HFFc6 (cell line): ENCODE data around the gene GNE. TPM values are rescaled to one million over a fixed set of nuclear protein-coding genes. Genes with fewer than 3 reads are reported as not detected.
"Not testable (repeated sequence)": the region's sequence is repeated elsewhere in the genome, so short reads cannot be mapped to it uniquely, and the experiment has no call there.

ENCODE experiments used
- DNase-seq: peaks from one replicate; pipeline ENCODE4 v3.0.0-alpha.2; 2018
- H3K27ac Mint-ChIP-seq: 2 replicates; pipeline ENCODE4 v1.8.0; 2020; ENCODE audit warnings: mild to moderate bottlenecking, mixed read lengths
- H3K27me3 Mint-ChIP-seq: 2 replicates; pipeline ENCODE4 v1.8.0; 2021; ENCODE audit warnings: mild to moderate bottlenecking, moderate library complexity, mixed read lengths; ENCODE audit not compliant: insufficient read depth
- H3K36me3 Mint-ChIP-seq: 2 replicates; pipeline ENCODE4 v1.8.0; 2021; ENCODE audit warnings: low read depth, mixed read lengths
- H3K4me1 Mint-ChIP-seq: 2 replicates; pipeline ENCODE4 v1.8.0; 2020; ENCODE audit warnings: low read depth, mixed read lengths
- H3K4me3 Mint-ChIP-seq: 2 replicates; pipeline ENCODE4 v1.8.0; 2020; ENCODE audit warnings: mild to moderate bottlenecking, moderate library complexity, mixed read lengths
- H3K9me3 Mint-ChIP-seq: 2 replicates; pipeline ENCODE4 v1.8.0; 2020; ENCODE audit warnings: mild to moderate bottlenecking, mixed read lengths
- total RNA-seq, 6 experiments: library from RNA; stranded (reverse); fragmentation: NEBNext Ultra II Directional; extraction: Animal tissue kit (Norgen Biotek cat#: 25700); gene quantifications; 2 replicates in 1 of 6; 3 replicates in 5 of 6; pipeline ENCODE4 v1.2.3, GENCODE V29; 2021
- TF ChIP-seq, protein P1 (sequence below): fragments of 200-600 bp; sonication (generic); IDR thresholded peaks from 2 replicates; pipeline ENCODE4 v1.5.0; 2021; ENCODE audit warnings: antibody characterized with exemption, mild to moderate bottlenecking

The GNE gene
- total RNA-seq, 6 experiments from 2014 or later, result 15.8 to 18.9 (median 17.8) TPM

DNA sequence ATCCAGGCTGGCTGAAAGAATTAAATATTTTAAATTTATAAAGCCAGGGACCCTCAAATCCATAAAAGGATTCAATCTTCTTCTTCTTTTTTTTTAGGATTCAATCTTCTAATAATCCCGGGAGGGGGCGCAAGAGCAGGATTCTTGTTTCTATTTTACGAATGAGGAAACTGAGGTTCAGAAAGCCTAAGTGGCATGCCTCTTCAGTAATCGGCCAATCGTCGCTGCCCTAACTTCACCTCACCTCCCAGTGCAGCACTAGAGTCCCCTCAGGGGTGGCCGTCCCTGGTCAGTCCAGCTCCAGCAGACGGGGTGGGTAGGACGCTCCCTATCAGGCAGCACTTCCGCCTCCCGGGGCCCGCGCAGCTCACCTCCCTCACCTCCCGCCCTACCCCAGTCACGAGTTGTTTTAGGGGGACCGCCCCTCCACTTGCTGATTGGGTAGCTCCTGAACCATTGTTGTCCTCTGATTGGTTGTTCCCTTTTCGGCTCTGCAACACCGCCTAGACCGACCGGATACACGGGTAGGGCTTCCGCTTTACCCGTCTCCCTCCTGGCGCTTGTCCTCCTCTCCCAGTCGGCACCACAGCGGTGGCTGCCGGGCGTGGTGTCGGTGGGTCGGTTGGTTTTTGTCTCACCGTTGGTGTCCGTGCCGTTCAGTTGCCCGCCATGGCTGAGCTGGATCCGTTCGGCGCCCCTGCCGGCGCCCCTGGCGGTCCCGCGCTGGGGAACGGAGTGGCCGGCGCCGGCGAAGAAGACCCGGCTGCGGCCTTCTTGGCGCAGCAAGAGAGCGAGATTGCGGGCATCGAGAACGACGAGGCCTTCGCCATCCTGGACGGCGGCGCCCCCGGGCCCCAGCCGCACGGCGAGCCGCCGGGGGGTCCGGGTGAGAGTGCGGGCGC, 67.6 kb downstream of the GNE start, which contains the start of gene CLTA:
TSS of gene CLTA (plus strand) at position 534 of the 902 bp plus-strand sequence. CDS start at position 670, 136 bp downstream.
- peak; percentile 98 for DNase-seq
- Mint-ChIP-seq H3K36me3 (peaks cover 21% of the 10 kb centered on the region), H3K9me3 (no peaks in the 10 kb centered on the region), H3K4me1 (peaks cover 74% of the 10 kb centered on the region), H3K27me3 (peaks cover 3% of the 10 kb centered on the region; the same call in 1 of the 2 replicates), H3K4me3 (peak within 1 kb of the TSS; percentile 99), H3K27ac (peak within 1 kb of the TSS; percentile 91)
- TF ChIP-seq, protein P1, sequence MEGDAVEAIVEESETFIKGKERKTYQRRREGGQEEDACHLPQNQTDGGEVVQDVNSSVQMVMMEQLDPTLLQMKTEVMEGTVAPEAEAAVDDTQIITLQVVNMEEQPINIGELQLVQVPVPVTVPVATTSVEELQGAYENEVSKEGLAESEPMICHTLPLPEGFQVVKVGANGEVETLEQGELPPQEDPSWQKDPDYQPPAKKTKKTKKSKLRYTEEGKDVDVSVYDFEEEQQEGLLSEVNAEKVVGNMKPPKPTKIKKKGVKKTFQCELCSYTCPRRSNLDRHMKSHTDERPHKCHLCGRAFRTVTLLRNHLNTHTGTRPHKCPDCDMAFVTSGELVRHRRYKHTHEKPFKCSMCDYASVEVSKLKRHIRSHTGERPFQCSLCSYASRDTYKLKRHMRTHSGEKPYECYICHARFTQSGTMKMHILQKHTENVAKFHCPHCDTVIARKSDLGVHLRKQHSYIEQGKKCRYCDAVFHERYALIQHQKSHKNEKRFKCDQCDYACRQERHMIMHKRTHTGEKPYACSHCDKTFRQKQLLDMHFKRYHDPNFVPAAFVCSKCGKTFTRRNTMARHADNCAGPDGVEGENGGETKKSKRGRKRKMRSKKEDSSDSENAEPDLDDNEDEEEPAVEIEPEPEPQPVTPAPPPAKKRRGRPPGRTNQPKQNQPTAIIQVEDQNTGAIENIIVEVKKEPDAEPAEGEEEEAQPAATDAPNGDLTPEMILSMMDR, result peak; percentile 79

DNA sequence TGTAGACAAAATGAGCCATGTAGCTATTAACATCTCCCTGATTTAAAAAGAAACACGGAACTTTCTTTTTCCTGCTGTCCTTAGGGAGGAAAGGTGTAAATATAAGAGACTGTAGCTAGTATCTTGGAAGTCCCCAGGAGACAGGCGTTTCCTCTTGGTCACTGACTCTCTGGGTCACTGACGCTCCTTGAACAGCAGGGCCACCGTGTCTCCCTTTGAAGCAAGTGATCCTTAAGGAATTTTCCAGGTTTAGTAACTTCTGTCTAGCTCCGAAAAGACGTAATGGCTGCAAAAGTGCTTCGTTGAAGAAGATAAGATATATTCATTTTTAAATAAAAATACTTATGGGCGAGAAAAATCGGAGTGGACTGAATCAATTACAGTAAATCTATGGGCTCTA, 68.3 kb downstream of the GNE start:
- Mint-ChIP-seq H3K27me3 (peaks cover 3% of the 10 kb centered on the region; the same call in 1 of the 2 replicates), H3K27ac (peak overlapping the region; percentile 91), H3K36me3 (peaks cover 16% of the 10 kb centered on the region), H3K4me3 (peak overlapping the region; percentile 99), H3K4me1 (peaks cover 69% of the 10 kb centered on the region), H3K9me3 (no peaks in the 10 kb centered on the region)
- TF ChIP-seq, protein P1, result no peak
- no peak for DNase-seq

DNA sequence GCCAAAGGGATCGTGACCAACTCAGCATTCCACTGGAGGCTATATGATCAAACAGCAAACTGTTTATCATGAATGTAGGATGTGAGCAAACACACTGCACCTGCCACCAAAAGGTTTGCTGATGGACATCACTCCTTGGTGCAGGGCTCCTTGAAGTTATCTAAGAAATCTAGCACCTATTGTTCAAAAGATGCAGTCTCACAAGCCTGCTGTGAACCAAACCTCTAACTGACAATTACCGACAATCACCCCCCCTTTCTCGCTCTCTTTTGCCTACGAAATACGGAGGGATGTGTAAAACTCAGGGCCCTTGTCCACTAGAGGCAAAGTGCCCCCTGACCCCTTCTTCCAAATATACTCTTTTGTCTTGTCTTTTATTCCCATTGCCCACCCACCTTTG, 70.0 kb downstream of the GNE start:
- Mint-ChIP-seq H3K27me3 (peaks cover 3% of the 10 kb centered on the region), H3K9me3 (no peaks in the 10 kb centered on the region), H3K27ac (peak overlapping the region; percentile 79), H3K4me1 (peaks cover 52% of the 10 kb centered on the region), H3K36me3 (peaks cover 7% of the 10 kb centered on the region), H3K4me3 (no peak overlapping the region)
- DNase-seq, result no peak
- TF ChIP-seq, protein P1, result no peak

DNA sequence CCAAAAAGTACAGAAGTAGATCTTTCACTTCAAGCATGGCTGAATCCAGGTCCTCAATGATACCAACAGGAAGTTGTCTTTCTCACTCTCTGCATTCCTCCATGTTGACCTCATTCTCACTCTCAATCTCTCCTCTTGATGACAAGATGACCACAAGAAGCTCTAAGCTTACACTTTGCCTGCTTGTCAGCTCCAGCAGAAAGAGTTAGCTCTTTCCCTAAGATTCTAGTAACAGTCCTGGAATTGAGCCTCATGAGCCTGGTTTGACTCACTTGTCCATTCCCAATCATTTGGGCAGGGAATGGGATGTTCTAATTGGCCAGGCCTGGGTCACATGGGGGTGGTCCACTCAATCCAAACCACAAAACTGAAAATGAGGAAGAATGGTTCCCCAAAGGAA, 70.8 kb downstream of the GNE start:
- H3K9me3 Mint-ChIP-seq, result no peaks in the 10 kb centered on the region
- H3K27me3 Mint-ChIP-seq, result peaks cover 3% of the 10 kb centered on the region
- no peak overlapping the region for H3K4me3 Mint-ChIP-seq
- peaks cover 44% of the 10 kb centered on the region for H3K4me1 Mint-ChIP-seq
- H3K27ac Mint-ChIP-seq, result peak overlapping the region; percentile 79
- TF ChIP-seq, protein P1, result no peak
- peaks cover 7% of the 10 kb centered on the region for H3K36me3 Mint-ChIP-seq
- DNase-seq, result peak; percentile 83

DNA sequence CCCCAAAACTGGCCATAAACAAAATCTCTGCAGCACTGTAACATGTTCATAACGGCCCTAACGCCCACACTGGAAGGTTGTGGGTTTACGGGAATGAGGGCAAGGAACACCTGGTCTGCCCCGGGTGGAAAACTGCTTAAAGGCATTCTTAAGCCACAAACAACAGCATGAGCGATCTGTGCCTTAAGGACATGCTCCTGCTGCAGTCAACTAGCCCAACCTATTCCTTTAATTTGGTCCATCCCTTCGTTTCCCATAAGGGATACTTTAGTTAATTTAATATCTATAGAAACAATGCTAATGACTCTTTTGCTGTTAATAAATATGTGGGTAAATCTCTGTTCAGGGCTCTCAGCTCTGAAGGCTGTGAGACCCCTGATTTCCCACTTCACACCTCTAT, 78.0 kb downstream of the GNE start:
- not testable (repeated sequence) for H3K27me3 Mint-ChIP-seq, DNase-seq, H3K4me1 Mint-ChIP-seq, H3K9me3 Mint-ChIP-seq, H3K4me3 Mint-ChIP-seq, H3K36me3 Mint-ChIP-seq, H3K27ac Mint-ChIP-seq

DNA sequence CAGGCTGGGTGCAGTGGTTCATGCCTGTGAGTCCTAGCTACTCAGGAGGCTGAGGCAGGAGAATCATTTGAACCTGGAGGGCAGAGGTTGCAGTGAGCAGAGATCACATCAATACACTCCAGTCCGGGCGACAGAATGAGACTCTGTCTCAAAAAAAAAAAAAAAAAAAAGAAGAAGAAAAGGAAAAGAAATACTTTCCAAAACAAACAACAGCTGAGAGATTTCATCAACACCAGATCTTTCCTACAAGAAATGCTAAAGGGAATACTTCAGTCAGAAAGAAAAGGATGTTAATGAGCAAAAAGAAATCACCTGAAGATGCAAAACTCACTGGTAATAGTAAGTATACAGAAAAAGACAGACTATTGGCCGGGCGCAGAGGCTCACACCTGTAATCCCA, 80.7 kb downstream of the GNE start:
- Mint-ChIP-seq H3K9me3 (no peaks in the 10 kb centered on the region), H3K4me1 (no peaks in the 10 kb centered on the region), H3K27ac (no peak overlapping the region), H3K27me3 (no peaks in the 10 kb centered on the region; the same call in 1 of the 2 replicates), H3K4me3 (no peak overlapping the region), H3K36me3 (0 out of 2 replicates have a peak, but pooled peaks cover 4% of the 10 kb centered on the region)
- TF ChIP-seq, protein P1, result no peak
- DNase-seq, result no peak

DNA sequence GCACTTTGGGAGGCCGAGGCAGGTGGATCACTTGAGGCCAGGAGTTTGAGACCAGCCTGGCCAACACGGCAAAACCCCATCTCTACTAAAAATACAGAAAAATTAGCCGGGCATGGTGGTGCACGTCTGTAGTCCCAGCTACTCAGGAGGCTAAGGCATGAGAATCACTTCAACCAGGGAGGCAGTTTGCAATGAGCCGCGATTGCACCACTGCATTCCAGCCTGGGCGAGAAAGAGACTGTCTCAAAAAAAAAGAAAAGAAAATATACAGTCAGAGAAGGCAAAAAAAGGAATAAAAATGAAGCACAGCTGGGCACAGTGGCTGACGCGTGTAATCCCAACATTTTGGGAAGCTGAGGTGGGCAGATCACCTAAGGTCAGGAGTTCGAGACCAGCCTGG, 81.8 kb downstream of the GNE start:
- DNase-seq, H3K4me1 Mint-ChIP-seq, H3K27me3 Mint-ChIP-seq, H3K27ac Mint-ChIP-seq, H3K4me3 Mint-ChIP-seq, H3K9me3 Mint-ChIP-seq, H3K36me3 Mint-ChIP-seq: not testable (repeated sequence)

DNA sequence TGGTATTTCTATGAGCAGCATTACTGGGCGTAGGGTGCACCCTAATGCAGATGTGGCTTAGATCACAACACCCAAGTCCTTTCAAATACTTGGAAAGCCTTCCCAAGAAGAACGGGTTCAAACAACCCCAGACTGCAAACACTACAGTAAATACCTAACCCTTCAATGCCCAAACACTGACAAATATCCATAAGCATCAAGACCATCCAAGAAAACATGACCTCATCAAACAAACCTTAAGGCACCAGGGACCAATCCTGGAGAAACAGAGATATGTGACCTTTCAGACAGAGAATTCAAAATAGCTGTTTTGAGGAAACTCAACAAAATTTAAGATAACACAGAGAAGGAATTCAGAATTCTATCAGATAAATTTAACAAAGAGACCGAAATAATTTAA, 83.0 kb downstream of the GNE start:
- not testable (repeated sequence) for H3K36me3 Mint-ChIP-seq, H3K4me1 Mint-ChIP-seq, H3K27me3 Mint-ChIP-seq, H3K9me3 Mint-ChIP-seq, H3K27ac Mint-ChIP-seq, H3K4me3 Mint-ChIP-seq, DNase-seq
